ENCODE results near the gene MAPK8IP2.
"Not testable (repeated sequence)": the region's sequence is repeated elsewhere in the genome, so short reads cannot be mapped to it uniquely, and the experiment has no call there.

The MAPK8IP2 gene

DNA sequence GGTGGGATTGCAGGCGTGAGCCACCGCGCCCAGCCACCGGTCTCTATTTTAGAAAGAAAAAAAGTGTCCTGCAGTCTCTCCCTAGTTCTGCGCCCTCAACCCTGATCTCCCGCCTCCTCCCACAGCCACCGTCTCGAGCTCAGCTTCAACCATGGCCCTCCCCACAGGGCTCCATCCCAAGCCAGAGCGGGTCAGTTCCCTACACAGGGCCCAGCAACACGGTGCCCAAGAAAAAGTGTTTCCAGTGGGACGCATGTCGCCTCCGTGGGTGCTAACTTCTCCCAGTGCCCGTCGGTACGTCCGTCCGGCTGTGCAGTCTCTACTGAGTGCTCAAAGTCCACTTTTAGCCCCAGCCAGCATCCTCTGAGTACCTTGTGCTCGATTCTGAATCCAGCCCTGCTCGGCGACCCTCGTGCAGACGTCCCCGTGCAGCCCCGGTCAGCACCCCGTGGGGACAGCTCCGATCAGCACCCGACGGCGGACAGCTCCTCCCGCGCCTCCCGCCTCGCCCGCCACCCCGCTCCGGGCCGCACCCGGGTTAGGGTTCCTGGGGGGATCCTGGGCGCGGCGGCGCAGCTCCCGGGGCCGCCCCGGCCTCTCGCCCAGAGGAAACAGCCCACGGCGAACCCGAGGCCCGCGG is 657 bp upstream of the MAPK8IP2 start:
- DNase-seq (ENCODE audit: low read depth in 2 of 2) = no peak

DNA sequence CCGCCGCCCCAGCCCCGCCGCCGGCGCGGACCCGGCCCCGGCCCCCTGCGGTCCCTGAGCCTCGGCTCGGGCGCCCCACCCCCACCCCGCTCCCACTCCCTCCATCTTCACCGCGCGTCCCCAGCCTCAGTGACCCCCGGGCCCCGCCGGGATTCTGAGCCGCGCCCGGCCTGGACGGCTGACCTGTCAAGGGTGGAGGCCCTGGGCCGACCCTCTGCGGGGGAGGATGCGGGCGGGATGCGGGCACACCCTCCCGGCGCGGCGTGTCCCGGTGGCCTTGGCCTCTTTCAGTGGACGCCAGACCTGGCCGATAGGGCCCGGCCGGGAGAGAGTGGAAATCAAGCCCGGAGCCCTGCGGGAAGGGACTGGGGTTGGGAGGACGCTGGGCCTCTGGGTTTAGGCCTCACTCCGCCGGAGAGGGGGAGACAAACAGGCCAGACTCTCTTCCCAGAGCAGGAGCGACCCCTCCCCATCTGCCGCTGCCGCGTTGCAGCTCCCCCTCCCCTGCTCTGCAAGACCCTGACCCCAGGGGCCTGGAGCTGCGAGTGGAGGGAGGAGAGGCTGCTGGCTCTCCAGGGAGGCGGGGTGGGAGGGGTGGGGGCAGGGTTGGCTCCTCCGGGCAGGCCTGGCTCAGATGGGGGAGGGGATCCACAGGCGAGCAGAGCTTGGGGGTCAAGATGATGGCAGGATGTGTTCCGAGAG is 525 bp downstream of the MAPK8IP2 start:
- no peak for DNase-seq (ENCODE audit: low read depth in 2 of 2)

DNA sequence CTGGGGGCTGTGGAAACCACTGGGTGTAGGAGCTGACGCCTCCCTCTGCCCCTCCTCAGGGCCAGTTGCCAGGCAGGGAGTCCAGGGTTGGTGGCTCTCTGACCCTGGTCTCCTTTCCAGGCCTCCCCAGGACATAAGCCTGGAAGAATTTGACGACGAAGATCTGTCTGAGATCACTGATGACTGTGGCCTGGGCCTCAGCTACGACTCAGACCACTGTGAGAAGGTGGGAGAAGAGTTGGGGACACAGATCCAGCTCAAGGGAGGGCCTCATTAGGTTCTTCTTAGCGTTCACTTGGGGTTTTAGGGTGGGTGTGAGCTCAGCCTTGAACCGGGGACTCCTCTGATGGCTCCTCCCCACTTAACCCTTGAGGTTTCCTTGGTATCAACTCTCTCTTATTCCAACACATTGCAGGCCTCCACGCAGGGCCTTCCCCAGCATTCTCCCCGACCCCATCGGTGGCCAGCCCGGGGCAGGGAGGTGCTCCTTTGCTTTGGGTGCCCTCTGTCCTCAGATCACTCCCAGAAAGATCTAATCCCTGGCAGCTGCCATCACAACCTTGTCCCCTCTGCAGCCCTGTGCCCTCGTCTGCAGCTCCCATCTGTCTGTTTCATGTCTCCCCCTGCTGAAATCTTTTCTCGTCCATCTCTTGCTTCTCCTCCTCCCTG is 1.2 kb downstream of the MAPK8IP2 start:
- DNase-seq (ENCODE audit: low read depth in 2 of 2) = no peak

DNA sequence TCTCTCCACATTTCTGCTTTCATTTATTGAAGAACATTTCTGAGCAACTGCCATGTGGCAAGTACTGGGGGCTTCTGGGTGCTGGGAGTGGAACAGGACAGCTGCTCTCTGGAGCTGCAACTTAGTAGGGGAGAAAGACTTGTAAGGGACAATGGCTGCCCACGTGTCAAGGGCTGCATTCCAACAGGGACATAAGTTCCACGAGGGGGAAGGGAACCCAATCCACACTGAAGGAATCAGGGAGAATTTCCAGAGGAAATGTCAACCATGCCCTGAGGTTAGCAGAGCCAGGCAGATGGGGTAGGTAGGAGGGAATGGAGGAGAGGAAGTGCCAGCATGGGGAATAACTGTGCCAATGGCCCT is 1.7 kb downstream of the MAPK8IP2 start:
- no peak for DNase-seq (ENCODE audit: low read depth in 2 of 2)

DNA sequence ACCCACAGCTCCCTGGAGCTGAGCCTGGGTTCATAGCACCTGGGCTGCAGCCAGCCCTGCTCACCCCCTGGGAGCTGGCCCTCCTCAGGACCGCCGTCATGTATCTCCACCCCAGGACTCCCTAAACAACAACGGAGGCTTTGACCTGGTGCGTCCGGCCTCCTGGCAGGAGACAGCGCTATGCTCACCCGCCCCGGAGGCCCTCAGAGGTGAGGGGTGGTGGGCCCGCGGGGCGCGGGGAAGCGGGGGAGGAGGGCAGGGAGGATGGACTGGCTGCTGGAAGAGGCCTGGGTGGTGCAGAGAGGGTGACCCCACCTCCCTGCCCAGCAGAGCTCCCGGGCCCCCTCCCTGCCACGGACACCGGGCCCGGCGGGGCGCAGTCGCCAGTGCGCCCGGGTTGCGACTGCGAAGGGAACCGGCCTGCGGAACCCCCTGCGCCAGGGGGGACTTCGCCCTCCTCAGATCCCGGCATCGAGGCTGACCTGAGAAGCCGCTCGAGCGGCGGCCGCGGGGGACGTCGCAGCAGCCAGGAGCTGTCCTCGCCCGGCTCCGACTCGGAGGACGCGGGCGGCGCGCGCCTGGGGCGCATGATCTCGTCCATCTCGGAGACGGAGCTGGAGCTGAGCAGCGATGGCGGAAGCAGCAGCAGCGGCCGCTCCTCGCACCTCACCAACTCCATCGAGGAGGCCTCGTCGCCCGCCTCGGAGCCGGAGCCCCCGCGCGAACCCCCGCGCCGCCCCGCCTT is 3.1 kb downstream of the MAPK8IP2 start:
- no peak for DNase-seq (ENCODE audit: low read depth in 2 of 2)

DNA sequence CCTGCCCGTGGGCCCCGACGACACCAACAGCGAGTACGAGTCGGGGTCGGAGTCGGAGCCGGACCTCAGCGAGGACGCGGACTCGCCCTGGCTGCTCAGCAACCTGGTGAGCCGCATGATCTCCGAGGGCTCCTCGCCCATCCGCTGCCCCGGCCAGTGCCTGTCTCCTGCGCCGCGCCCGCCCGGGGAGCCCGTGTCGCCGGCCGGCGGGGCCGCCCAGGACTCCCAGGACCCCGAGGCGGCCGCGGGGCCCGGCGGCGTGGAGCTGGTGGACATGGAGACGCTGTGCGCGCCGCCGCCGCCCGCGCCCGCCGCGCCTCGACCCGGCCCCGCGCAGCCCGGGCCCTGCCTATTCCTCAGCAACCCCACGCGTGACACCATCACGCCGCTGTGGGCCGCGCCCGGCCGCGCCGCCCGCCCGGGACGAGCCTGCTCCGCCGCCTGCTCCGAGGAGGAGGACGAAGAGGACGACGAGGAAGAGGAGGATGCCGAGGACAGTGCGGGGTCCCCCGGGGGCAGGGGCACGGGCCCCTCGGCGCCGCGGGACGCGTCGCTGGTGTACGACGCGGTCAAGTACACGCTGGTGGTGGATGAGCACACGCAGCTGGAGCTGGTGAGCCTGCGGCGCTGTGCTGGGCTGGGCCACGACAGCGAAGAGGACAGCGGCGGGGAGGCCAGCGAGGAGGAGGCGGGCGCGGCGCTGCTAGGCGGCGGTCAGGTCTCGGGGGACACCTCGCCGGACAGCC is 3.8 kb downstream of the MAPK8IP2 start:
- DNase-seq (ENCODE audit: low read depth in 2 of 2) = no peak

DNA sequence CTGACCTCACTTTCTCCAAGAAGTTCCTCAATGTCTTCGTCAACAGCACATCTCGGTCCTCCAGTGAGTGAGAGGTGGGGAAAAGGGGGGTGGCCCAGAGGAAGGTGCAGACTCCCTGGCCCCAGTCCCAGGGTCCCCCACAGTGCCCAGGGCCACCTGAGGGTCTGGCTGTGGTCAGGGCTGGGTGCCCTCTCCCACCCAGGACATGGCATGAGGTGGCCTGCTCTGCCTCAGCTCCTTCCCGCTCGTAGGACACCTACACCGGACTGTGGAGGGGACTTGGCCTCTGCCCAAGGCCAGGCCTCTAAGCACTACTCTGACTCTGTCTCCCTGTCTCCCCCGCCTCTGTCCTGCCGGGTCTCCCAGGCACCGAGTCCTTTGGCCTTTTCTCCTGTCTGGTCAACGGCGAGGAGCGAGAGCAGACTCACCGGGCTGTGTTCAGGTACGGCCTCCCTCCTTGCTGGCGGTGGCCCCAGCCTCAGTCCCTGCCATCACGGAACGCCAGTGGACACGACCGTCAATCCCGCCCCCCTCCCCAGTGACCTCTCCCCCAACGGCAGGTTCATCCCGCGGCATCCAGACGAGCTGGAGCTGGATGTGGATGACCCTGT is 4.5 kb downstream of the MAPK8IP2 start:
- no peak for DNase-seq (ENCODE audit: low read depth in 2 of 2)

DNA sequence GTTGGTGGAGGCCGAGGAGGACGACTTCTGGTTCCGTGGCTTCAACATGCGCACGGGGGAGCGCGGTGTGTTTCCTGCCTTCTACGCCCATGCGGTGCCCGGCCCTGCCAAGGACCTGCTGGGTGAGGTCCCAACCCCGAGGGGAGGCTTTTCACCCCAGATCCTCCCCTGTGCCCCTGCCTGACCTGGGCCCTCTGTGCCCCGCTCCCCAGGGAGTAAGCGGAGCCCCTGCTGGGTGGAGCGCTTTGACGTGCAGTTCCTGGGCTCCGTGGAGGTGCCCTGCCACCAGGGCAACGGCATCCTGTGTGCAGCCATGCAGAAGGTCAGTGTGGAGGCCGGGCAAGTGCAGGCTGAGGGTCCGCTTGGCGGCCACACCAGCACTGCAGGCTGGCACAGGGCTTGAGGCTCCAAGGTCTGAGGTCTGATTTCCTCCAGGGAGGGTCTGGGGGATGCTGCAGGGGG is 5.1 kb downstream of the MAPK8IP2 start:
- no peak for DNase-seq (ENCODE audit: low read depth in 2 of 2)

DNA sequence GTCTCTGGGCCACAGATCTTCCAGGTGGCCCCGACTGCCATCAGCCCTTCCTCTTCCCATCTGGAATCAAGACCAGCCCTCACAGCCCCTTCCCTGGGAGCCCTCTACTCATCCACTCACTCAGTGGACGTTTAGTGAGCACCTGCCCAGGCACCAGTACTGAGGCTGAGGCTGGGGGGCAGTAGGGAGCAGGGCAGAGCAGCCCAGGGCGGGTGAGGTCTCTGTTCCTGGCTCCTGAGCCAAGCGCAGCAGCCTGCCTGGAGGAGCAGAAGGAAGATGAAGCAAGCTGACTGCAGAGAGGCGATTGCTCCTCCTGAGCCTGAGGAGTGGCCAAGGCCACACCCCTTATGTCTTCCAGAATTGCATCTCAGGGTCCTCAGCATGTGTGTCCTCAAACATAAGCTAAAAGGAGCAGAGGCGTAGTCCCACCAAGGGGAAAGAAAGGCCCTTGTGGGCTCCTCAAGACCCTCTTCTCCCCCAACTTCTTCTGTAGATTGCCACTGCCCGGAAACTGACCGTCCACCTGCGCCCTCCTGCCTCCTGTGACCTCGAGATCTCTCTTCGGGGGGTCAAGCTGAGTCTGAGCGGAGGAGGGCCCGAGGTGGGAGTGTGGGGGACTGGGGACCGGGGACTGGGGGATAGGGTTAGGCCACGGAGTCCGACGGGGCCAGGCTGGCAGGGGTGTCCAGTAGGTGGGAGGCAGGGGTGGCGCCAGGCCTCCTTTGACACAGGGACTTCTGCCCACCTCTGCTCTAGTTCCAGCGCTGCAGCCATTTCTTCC is 5.8 kb downstream of the MAPK8IP2 start:
- no peak for DNase-seq (ENCODE audit: low read depth in 2 of 2)

DNA sequence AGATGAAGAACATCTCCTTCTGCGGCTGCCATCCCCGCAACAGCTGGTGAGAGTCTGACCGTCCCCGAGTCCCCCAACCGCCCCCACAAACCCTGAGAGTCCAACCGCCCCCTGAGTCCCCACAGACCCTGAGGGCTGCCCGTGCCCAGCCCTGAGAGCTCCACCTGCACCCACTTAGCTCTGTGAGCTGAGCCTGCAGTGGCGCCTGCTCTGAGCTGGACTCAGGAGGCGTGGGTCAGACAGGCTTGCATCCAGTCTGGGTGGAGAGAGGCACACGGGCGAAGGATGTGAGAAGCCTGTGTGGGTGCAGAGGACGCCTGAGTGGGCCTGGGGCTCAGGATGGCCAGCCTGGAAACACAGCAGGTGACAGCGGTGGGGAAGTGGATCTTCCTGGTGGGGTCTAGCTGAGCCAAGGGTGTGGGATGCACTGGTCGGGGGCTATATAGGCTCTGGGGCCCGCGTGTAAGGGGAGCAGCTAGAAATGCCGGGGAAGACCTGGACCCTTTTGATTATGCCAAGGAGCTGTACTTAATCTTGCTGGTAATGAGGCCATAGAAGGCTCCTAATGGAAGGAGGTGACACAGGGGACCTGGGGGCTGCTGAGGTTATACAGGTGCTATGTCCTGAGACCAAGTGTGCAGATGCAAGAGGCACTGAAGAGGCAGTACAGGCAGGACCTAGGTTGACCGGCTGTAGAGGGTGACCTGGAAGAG is 6.5 kb downstream of the MAPK8IP2 start:
- DNase-seq (ENCODE audit: low read depth in 2 of 2) = no peak

DNA sequence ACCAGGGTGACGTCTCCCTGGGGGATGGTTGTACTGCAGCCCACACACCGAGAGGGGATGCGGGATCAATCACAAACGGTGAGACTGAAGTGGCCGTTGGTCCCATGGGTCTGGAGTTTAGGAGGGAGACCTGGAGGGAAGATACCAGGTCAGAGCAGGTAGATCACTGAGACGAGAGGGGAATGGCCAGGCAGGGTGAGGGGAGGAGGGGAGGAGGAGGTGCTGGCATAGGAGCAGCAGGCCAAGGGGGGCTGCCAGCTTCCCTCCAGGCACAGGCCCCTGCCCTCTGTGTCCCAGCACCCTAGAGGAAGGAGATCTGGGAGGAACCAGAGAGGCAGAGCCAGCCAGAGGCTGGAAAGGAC is 7.0 kb downstream of the MAPK8IP2 start:
- no peak for DNase-seq (ENCODE audit: low read depth in 2 of 2)

DNA sequence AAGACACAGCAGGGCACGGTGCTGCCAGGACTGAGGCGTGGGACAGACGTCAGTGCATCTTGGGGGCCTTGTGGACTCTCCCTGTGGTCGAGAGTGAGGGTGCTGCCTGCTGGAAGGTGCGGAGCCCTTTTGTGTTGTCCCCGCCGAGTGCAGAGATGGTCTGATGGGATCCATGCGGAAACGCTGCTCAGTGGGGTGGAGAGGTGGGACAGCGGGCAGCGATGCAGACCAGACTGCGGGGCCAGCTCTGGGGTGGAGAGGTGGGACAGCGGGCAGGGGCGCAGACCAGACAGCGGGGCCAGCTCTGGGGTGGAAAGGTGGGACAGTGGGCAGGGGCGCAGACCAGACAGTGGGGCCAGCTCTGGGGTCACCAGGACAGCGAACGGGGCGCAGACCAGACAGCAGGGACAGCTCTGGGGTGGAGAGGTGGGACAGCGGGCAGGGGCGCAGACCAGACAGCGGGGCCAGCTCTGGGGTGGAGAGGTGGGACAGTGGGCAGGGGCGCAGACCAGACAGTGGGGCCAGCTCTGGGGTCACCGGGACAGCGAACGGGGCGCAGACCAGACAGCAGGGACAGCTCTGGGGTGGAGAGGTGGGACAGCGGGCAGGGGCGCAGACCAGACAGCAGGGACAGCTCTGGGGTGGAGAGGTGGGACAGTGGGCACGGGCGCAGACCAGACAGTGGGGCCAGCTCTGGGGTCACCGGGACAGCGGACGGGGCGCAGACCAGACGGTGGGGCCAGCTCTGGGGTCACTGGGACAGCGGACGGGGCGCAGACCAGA is 7.7 kb downstream of the MAPK8IP2 start:
- DNase-seq (ENCODE audit: low read depth in 2 of 2) = not testable (repeated sequence)

DNA sequence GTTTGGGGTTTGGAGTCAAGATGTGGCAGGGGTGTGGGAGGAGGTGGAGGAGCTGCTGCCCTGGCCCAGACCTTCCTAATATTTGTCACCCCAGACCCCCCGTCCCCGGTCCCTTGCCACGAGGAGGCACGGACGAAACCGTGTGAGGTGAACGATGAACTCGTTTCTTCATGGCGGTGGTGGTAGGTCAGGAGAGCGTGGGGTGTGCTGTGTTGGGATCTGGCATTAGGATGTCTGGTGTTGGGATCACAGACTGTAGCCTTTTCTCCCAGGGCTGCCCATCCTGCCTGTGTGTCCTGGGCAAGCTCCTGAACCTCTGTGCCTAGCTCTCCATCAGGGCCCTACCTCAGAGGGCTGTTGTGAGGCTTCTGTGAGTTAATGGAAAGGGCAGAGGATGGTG is 8.4 kb downstream of the MAPK8IP2 start:
- no peak for DNase-seq (ENCODE audit: low read depth in 2 of 2)

DNA sequence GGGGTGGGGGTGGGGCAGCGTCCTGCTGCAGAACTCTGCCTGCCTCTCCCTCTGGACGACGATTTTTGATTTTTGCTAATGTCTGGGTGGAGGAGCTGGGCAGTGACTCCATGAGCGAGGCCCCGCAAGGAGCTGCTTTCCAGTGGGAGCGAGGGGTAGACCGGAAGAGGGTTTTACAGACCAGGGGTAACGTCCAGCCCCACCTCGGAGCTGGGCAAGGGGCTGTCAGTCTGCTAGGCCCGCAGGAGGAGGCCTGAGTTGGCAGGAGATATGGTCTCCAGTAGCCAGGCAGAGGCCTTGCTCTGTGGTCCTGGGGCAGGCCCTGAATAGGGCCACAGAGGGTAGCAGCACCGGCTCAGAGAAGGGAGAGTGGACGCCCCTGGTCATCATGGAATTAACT is 9.0 kb downstream of the MAPK8IP2 start:
- DNase-seq (ENCODE audit: low read depth in 2 of 2) = no peak

DNA sequence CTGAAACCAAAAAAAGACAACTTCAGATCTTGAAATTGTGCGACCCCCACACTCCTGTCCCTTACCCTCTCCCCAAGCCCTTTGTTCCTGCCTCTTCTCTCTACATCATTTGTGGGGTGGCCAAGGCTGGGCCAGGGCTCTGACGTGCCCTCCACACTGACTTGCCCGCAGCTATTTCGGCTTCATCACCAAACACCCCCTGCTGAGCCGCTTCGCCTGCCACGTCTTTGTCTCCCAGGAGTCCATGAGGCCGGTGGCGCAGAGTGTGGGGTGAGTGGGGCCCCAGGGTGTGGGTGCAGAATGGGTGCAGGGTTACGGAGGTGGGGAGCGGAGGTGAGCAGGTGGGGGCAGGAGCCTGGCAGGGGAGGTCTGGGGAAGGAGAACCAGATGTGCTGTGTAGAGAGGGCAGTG is 9.5 kb downstream of the MAPK8IP2 start:
- DNase-seq (ENCODE audit: low read depth in 2 of 2) = no peak

DNA sequence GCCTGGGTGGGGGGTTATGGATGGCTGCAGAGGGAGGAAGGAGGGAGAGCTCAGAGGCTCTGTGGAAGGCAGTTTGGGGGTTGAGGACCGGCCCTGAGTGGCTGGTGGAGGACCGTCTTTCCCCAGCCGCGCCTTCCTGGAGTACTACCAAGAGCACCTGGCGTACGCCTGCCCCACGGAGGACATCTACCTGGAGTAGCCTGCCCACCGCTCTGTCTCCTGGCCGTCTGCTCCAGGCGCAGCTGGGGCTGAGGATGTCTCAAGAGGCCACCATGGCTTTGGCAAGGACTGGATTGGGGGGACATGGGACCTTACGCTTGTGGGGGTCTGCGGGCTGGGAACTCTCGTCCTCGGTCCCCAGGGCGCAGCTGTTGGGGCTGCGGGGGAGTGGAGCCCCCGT is 10.0 kb downstream of the MAPK8IP2 start:
- no peak for DNase-seq (ENCODE audit: low read depth in 2 of 2)

DNA sequence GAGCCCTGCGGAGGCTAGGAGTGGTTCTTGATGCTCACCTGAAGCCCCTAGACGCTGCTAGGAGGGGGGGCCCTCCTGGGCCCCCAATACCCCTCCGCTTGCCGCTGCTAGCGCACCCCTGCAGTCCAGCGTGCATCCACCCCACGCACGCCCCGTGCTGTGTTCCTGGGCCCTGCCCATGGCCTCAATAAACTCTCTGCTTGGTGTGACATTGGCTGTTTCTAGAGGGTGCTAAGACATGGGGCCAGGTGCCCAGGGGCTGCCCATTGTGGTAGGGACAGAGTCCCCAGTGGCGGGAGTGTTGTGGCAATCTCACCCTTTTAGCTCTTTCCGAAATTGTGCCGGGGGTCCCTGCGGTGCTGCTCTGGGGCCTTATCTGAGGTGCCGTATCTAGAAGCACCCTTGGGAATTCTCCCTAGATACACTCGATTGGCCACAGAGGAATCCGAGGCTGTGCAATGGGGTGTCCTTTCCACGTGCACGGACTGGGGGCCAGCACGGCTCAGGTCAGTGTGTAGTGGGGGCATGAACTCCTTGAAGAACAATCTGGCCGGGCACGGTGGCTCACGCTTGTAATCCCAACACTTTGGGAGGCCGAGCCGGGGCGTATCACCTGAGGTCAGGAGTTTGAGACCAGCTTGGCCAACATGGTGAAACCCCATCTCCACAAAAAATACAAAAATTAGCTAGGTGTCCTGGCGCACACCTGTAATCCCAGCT is 10.9 kb downstream of the MAPK8IP2 start:
- DNase-seq (ENCODE audit: low read depth in 2 of 2) = no peak

DNA sequence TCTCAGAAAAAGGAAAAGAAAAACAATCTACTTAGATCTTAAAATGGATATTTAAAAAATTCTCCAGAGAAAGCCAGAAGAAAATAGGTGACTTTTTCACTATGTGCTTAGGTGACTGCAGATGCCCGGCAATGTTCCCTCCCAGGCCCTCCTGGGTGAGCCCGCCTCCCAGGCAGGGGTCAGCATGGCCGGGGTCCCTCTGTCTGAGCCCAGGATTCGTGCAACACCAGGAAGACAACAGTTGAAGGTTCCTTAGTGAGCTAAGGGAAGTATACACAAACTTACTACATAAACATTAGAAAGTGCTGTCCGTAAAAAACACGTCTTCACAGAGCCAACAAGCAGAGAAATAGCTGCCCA is 11.6 kb downstream of the MAPK8IP2 start:
- DNase-seq (ENCODE audit: low read depth in 2 of 2) = no peak
